ENCODE results near the gene TCEAL3.

GRCh38 chrX:103608306-103608963, 672 bp downstream of the TCEAL3 start:
- TF ChIP-seq EP300 (conservative IDR thresholded peaks at IDR 0.05; ENCODE audit: poor library complexity, severe bottlenecking) (no peak), EZH2 (IDR thresholded peaks at IDR 0.05; ENCODE audit: borderline replicate concordance, insufficient read depth, low read length, poor library complexity, severe bottlenecking) (no peak)
